ENCODE data around the gene ATP1B2.

GRCh38 chr17:7673239-7673638, 22.5 kb downstream of the ATP1B2 start:
- TF ChIP-seq CTCF (IDR thresholded peaks at IDR 0.05): peak in 3 of 6 experiments; percentile 19 to 61 (median 26)
- no peak for TF ChIP-seq POLR2A (IDR thresholded peaks at IDR 0.05)
